ENCODE measurements around the gene FAM24B. TPM values are rescaled to one million over a fixed set of nuclear protein-coding genes. Genes with fewer than 3 reads are reported as not detected.

Gene FAM24B
- total and polyA plus RNA-seq, 2 donors (not counting 3 experiments of a cell fraction or from before 2014, with no cell fraction given): 9.3 to 10.6 TPM

- no peak overlapping the region for H3K4me2 ChIP-seq (ENCODE audit: insufficient read depth, low read length)
- CTCF ChIA-PET: interaction anchor here (1.1 kb wide), 1 partner anchor 160 kb away, joined by 3 read pairs; the partner anchor contains the start of genes ACADSB and IKZF5
Observed at GRCh38 chr10:122849090-122849489, 30.3 kb downstream of the FAM24B start.

More at GRCh38 chr10:122849090-122849489, 30.3 kb downstream of the FAM24B start:
- Histone ChIP-seq H2AFZ (ENCODE audit: low read depth, low read length) (no peak overlapping the region), H3K9me3 (replicated peaks; ENCODE audit: control insufficient read depth, insufficient read depth, low read length) (no peaks in the 10 kb centered on the region), H3K27ac (ENCODE audit: insufficient read depth, low read depth, low read length) (no peak overlapping the region), H3K79me2 (ENCODE audit: control insufficient read depth, insufficient read depth, low read length) (peaks cover 21% of the 10 kb centered on the region), H3K9me1 (replicated peaks; ENCODE audit: control insufficient read depth, extremely low read depth, insufficient read depth, low read length) (no peaks in the 10 kb centered on the region), H3K27me3 (ENCODE audit: control insufficient read depth in 2 of 2, insufficient read depth in 2 of 2, low read length in 2 of 2) (no peaks in the 10 kb centered on the region), H3K4me1 (ENCODE audit: control insufficient read depth, extremely low read depth, insufficient read depth, low read length) (peaks cover 47% of the 10 kb centered on the region), H3K36me3 (ENCODE audit: control insufficient read depth in 2 of 2, extremely low read depth in 1 of 2, insufficient read depth in 2 of 2, low read length in 2 of 2) (no peaks in the 10 kb centered on the region), H3K4me3 (replicated peaks in 1 of 3; ENCODE audit: insufficient read depth in 1 of 3, low read depth in 1 of 3, low read length in 3 of 3) (no peak overlapping the region), H4K20me1 (replicated peaks; ENCODE audit: control insufficient read depth, extremely low read depth, insufficient read depth, low read length) (no peaks in the 10 kb centered on the region), H3K9ac (replicated peaks; ENCODE audit: extremely low read depth, insufficient read depth, low read length) (no peak overlapping the region)
- intact Hi-C loops (cut with micrococcal nuclease) (no loop called here), dilution Hi-C loops (cut with MboI; ENCODE audit: extremely low pct_ligation_motif_present, low sequenced_read_pairs) (no loop called here)
- no peak for DNase-seq (ENCODE audit: low read depth, low spot score)
- POLR2A ChIA-PET: no interaction called here
- BruUV-seq (replicated peaks): no TSS peak
- no peak for FAIRE-seq
- no peak for TF ChIP-seq CTCF (IDR thresholded peaks at IDR 0.05; ENCODE audit: extremely low read depth in 1 of 2, insufficient read depth in 1 of 2, low read depth in 1 of 2, low read length in 2 of 2)
- no peak for TF ChIP-seq POLR2AphosphoS5 (IDR thresholded peaks at IDR 0.05; ENCODE audit: insufficient read depth, low read depth, low read length)
